Osteoblast (primary cell): ENCODE measurements around the gene PDE4DIP. TPM values are rescaled to one million over a fixed set of nuclear protein-coding genes. Genes with fewer than 3 reads are reported as not detected.
"Not testable (repeated sequence)": the region's sequence is repeated elsewhere in the genome, so short reads cannot be mapped to it uniquely, and the experiment has no call there.

Source experiments
- DNase-seq: peaks from one replicate; pipeline ENCODE4 v3.0.0; 2011; ENCODE audit warnings: low spot score, mixed read lengths; ENCODE audit not compliant: insufficient read length; ENCODE audit errors: missing footprints
- H2AFZ ChIP-seq: 2 replicates; pipeline ENCODE4 v1.6.0; 2011; ENCODE audit warnings: mild to moderate bottlenecking, low read length
- H3K27ac ChIP-seq: 2 replicates; pipeline ENCODE4 v1.5.1; 2011; ENCODE audit warnings: mild to moderate bottlenecking, low read depth, low read length, moderate library complexity
- H3K27me3 ChIP-seq: 2 replicates; pipeline ENCODE4 v1.6.0; 2012; ENCODE audit warnings: mild to moderate bottlenecking, control low read depth, inconsistent platforms, low read length, moderate library complexity; ENCODE audit not compliant: insufficient read depth
- H3K36me3 ChIP-seq: 2 replicates; pipeline ENCODE4 v1.5.1; 2011; ENCODE audit warnings: mild to moderate bottlenecking, low read length, control low read depth, moderate library complexity; ENCODE audit not compliant: insufficient read depth
- H3K4me1 ChIP-seq: 2 replicates; pipeline ENCODE4 v1.5.1; 2011; ENCODE audit warnings: mild to moderate bottlenecking, low read length, control low read depth, moderate library complexity; ENCODE audit not compliant: insufficient read depth
- H3K4me2 ChIP-seq: 2 replicates; pipeline ENCODE4 v1.6.0; 2011; ENCODE audit warnings: mild to moderate bottlenecking, low read length; ENCODE audit not compliant: insufficient read depth
- H3K4me3 ChIP-seq: fragments of 200-600 bp; sonication (generic); 3 replicates; pipeline ENCODE4 v1.5.1; 2012; ENCODE audit warnings: mild to moderate bottlenecking, low read length, inconsistent platforms; ENCODE audit not compliant: insufficient read depth
- H3K79me2 ChIP-seq: 2 replicates; pipeline ENCODE4 v1.6.0; 2012; ENCODE audit warnings: mild to moderate bottlenecking, low read length, control low read depth, inconsistent platforms; ENCODE audit not compliant: insufficient read depth
- H3K9me3 ChIP-seq: 2 replicates; pipeline ENCODE4 v1.5.1; 2011; ENCODE audit warnings: low read depth, low read length, control low read depth
- H4K20me1 ChIP-seq: 2 replicates; pipeline ENCODE4 v1.6.0; 2012; ENCODE audit warnings: mild to moderate bottlenecking, low read length, control low read depth; ENCODE audit not compliant: insufficient read depth
- small RNA-seq: library from RNA; depleted of rRNA; stranded (forward); fragments of <200 nt; gene quantifications from one replicate; pipeline ENCODE3, GENCODE V24; 2012
- total RNA-seq: library from RNA; depleted of rRNA; stranded (reverse); fragments of >200 nt; gene quantifications from 2 replicates; pipeline ENCODE4 v1.2.3, GENCODE V29; 2012

The PDE4DIP gene
- total RNA-seq, 1 donor, result 203 TPM

GRCh38 chr1:149016626-149017025 is 172.4 kb downstream of the PDE4DIP start:
- not testable (repeated sequence) for H4K20me1 ChIP-seq, H3K27ac ChIP-seq, H3K27me3 ChIP-seq, H3K4me2 ChIP-seq, H3K4me1 ChIP-seq, H2AFZ ChIP-seq, DNase-seq, H3K4me3 ChIP-seq, H3K36me3 ChIP-seq, H3K9me3 ChIP-seq, H3K79me2 ChIP-seq

- H3K79me2 ChIP-seq, H3K27me3 ChIP-seq, DNase-seq, H3K36me3 ChIP-seq, H3K9me3 ChIP-seq, H3K4me2 ChIP-seq, H3K27ac ChIP-seq, H3K4me1 ChIP-seq, H3K4me3 ChIP-seq, H4K20me1 ChIP-seq, H2AFZ ChIP-seq: not testable (repeated sequence)
These were observed 174.3 kb downstream of the PDE4DIP start for GRCh38 chr1:149018577-149018976.

GRCh38 chr1:149024327-149024726 is 180.1 kb downstream of the PDE4DIP start:
- not testable (repeated sequence) for H3K9me3 ChIP-seq, DNase-seq, H4K20me1 ChIP-seq, H2AFZ ChIP-seq, H3K36me3 ChIP-seq, H3K79me2 ChIP-seq, H3K4me3 ChIP-seq, H3K27me3 ChIP-seq, H3K4me1 ChIP-seq, H3K4me2 ChIP-seq, H3K27ac ChIP-seq

DNA sequence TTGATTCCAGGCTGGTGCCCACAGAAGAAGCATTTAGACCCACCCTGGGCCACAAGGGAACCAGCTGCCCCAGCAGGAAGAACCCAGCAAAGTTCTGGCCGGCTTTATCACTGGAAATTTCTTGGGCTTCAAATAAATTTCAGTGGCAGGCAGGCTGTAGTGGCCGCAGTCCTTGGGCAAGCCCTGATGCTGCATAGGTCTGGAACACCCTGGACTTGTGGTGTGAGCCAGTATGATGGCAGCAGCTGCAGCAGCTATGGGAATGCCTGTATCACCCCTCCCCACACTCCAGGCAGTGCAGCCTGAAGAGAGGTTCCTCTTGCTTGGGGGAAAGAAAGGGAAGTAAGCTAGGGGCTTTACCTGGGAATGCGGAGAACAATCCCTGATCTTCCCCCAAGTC is 189.7 kb downstream of the PDE4DIP start:
- DNase-seq, H3K27ac ChIP-seq, H3K4me1 ChIP-seq, H3K9me3 ChIP-seq, H4K20me1 ChIP-seq, H3K27me3 ChIP-seq, H3K4me2 ChIP-seq, H3K36me3 ChIP-seq, H3K79me2 ChIP-seq, H2AFZ ChIP-seq, H3K4me3 ChIP-seq: not testable (repeated sequence)

DNA sequence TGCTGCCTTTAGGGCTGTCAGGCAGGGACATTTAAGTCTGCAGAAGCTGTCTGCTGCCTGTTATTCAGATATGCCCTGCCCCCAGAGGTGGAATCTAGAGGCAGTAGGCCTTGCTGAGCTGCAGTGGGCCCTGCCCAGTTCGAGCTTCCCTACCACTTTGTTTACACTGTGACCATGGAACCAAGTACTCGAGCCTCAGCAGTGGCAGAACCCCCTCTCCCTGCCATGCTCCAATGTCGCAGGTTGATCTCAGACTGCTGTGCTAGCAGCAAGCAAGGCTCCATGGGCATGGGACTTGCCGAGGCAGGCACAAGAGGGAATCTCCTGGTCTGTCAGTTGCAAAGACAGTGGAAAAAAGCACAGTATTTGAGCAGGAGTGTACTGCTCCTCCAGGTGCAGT is 198.8 kb downstream of the PDE4DIP start:
- not testable (repeated sequence) for H3K36me3 ChIP-seq, H2AFZ ChIP-seq, DNase-seq, H4K20me1 ChIP-seq, H3K27me3 ChIP-seq, H3K79me2 ChIP-seq, H3K27ac ChIP-seq, H3K9me3 ChIP-seq, H3K4me3 ChIP-seq, H3K4me2 ChIP-seq, H3K4me1 ChIP-seq

- H3K27ac ChIP-seq, DNase-seq, H3K4me2 ChIP-seq, H3K9me3 ChIP-seq, H3K4me1 ChIP-seq, H3K36me3 ChIP-seq, H3K27me3 ChIP-seq, H3K4me3 ChIP-seq, H2AFZ ChIP-seq, H4K20me1 ChIP-seq, H3K79me2 ChIP-seq: not testable (repeated sequence)
These were observed 220.4 kb downstream of the PDE4DIP start for GRCh38 chr1:149064611-149065010.

DNA sequence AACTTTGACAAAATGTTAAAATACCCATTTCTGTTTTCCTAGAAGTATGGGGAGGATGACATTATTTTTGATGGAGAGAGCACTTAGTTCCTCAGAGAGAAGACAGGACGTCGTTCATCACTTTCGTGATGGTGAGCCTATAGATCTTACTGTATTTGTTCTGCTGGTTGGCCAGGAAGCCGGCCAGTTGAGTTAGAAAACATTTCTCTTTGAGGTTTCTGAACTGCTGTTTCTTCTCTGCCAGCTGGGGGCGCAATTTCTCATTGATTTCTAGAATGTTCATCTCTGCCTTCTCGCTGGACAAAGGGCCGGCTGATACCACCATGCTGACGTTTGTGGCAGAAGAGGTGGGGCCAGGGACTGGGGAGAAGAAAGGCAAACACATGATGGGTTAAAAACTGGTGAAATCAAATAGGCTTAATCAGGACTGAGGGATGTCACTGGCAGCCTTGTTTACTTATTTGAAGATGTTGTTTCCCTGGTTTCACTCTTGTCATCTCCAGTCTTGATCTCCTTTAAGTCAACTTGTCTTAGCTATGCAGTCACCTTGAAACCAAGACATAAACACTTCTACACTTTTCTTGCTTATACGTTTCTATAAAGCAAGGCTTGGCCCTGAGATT is 231.4 kb downstream of the PDE4DIP start:
- not testable (repeated sequence) for H3K9me3 ChIP-seq, H3K27me3 ChIP-seq, H4K20me1 ChIP-seq, H3K27ac ChIP-seq, H2AFZ ChIP-seq, H3K79me2 ChIP-seq, H3K36me3 ChIP-seq, H3K4me2 ChIP-seq, H3K4me1 ChIP-seq, DNase-seq, H3K4me3 ChIP-seq

Small RNAs within 50 kb of the gene (small RNA-seq; reads per million reads assigned to genes)
- gene RN7SKP88 (not detected), gene RNU2-38P (not detected)

Other genes with a start within 250 kb of the PDE4DIP start
- 42.4 and 68.4 TPM in 2 replicates for gene NBPF14, start 248.4 kb upstream of the PDE4DIP start, total RNA-seq
- 51.6 and 75.6 TPM in 2 replicates for gene NUDT4B, start 95.7 kb upstream of the PDE4DIP start, total RNA-seq